MM.1S (cell line): ENCODE data around the gene TPM3.

Experiments used
- DNase-seq: peaks from one replicate; pipeline ENCODE4 v3.0.0-alpha.2; 2015
- H2AFZ ChIP-seq: fragments of 300-600 bp; sonication (generic); 2 replicates; pipeline ENCODE4 v1.6.0; 2016; ENCODE audit warnings: antibody characterized with exemption, low read length
- H3F3A ChIP-seq: fragments of 300-600 bp; sonication (generic); 2 replicates; pipeline ENCODE4 v1.6.1; 2016; ENCODE audit warnings: mild to moderate bottlenecking, antibody characterized with exemption, low read length, moderate library complexity, mixed read lengths; ENCODE audit not compliant: insufficient read depth
- H3K27ac ChIP-seq: fragments of 300-600 bp; sonication (generic); 2 replicates; pipeline ENCODE4 v1.5.1; 2016; ENCODE audit warnings: mild to moderate bottlenecking, low read length
- H3K27me3 ChIP-seq: fragments of 300-600 bp; sonication (generic); replicated peaks from 2 replicates; pipeline ENCODE4 v1.6.0; 2016; ENCODE audit warnings: low read length; ENCODE audit not compliant: insufficient read depth
- H3K36me3 ChIP-seq: fragments of 300-600 bp; sonication (generic); replicated peaks from 2 replicates; pipeline ENCODE4 v1.6.1; 2016; ENCODE audit warnings: mild to moderate bottlenecking, low read length, mixed read lengths; ENCODE audit not compliant: insufficient read depth
- H3K4me1 ChIP-seq: fragments of 300-600 bp; sonication (generic); 2 replicates; pipeline ENCODE4 v1.6.1; 2016; ENCODE audit warnings: low read length, mixed read lengths
- H3K4me2 ChIP-seq: fragments of 300-600 bp; sonication (generic); 2 replicates; pipeline ENCODE4 v1.6.0; 2016; ENCODE audit warnings: low read depth, low read length
- H3K4me3 ChIP-seq: fragments of 300-600 bp; sonication (generic); 2 replicates; pipeline ENCODE4 v1.5.1; 2016; ENCODE audit warnings: low read length, mixed read lengths
- H3K79me2 ChIP-seq: fragments of 300-600 bp; sonication (generic); 2 replicates; pipeline ENCODE4 v1.6.1; 2016; ENCODE audit warnings: mixed run types, low read length, mixed read lengths
- H3K9ac ChIP-seq: fragments of 300-600 bp; sonication (generic); 2 replicates; pipeline ENCODE4 v1.6.1; 2016; ENCODE audit warnings: low read length, mixed read lengths
- H3K9me2 ChIP-seq: fragments of 300-600 bp; sonication (generic); replicated peaks from 2 replicates; pipeline ENCODE4 v1.6.1; 2016; ENCODE audit warnings: mild to moderate bottlenecking, low read length, mixed read lengths; ENCODE audit not compliant: insufficient read depth
- H3K9me3 ChIP-seq: fragments of 300-600 bp; sonication (generic); replicated peaks from 2 replicates; pipeline ENCODE4 v1.6.1; 2016; ENCODE audit warnings: mild to moderate bottlenecking, low read length, mixed read lengths; ENCODE audit not compliant: insufficient read depth
- H4K20me1 ChIP-seq: fragments of 300-600 bp; sonication (generic); 2 replicates; pipeline ENCODE4 v1.6.1; 2016; ENCODE audit warnings: mild to moderate bottlenecking, low read length, moderate library complexity, mixed read lengths; ENCODE audit not compliant: insufficient read depth
- EZH2 ChIP-seq: fragments of 300-600 bp; sonication (generic); optimal IDR thresholded peaks from 2 replicates; pipeline ENCODE3; 2017; ENCODE audit warnings: low read depth, mild to moderate bottlenecking, antibody characterized with exemption, low read length, mixed read lengths
- EZH2phosphoT487 ChIP-seq: fragments of 300-600 bp; sonication (generic); IDR thresholded peaks from 2 replicates; pipeline ENCODE4 v1.6.1; 2018; ENCODE audit warnings: antibody characterized with exemption, low read length
- TF ChIP-seq, protein P1 (sequence below): fragments of 300-600 bp; sonication (generic); IDR thresholded peaks from 2 replicates; pipeline ENCODE4 v1.5.1; 2016; ENCODE audit warnings: antibody characterized with exemption, low read length, mixed read lengths

TPM3 gene

DNA sequence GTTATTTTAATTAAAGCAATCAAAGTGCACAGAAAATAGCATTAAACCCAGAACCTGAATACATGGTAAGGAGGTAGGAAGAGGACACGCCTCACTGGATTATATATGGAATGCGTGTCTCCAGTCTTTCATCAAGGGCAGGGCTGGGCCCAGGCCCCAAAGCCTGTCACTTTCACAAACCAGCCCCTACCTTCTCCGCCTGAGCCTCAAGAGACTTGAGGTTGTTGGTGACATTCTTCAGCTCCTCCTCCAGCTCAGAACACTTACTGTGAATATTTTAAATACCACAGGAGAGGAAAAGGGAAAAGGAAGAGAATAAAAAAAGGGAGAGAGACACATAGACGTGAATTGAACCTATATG, 20.7 kb downstream of the TPM3 start:
- peaks cover 54% of the 10 kb centered on the region for H3K36me3 ChIP-seq
- peaks cover 91% of the 10 kb centered on the region for H3K79me2 ChIP-seq
- TF ChIP-seq, protein P1, sequence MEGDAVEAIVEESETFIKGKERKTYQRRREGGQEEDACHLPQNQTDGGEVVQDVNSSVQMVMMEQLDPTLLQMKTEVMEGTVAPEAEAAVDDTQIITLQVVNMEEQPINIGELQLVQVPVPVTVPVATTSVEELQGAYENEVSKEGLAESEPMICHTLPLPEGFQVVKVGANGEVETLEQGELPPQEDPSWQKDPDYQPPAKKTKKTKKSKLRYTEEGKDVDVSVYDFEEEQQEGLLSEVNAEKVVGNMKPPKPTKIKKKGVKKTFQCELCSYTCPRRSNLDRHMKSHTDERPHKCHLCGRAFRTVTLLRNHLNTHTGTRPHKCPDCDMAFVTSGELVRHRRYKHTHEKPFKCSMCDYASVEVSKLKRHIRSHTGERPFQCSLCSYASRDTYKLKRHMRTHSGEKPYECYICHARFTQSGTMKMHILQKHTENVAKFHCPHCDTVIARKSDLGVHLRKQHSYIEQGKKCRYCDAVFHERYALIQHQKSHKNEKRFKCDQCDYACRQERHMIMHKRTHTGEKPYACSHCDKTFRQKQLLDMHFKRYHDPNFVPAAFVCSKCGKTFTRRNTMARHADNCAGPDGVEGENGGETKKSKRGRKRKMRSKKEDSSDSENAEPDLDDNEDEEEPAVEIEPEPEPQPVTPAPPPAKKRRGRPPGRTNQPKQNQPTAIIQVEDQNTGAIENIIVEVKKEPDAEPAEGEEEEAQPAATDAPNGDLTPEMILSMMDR: no peak
- TF ChIP-seq EZH2phosphoT487: no peak
- no peak for TF ChIP-seq EZH2
- H3K27ac ChIP-seq: no peak overlapping the region
- no peak overlapping the region for H2AFZ ChIP-seq
- H4K20me1 ChIP-seq: peaks cover 36% of the 10 kb centered on the region
- H3K27me3 ChIP-seq: no peaks in the 10 kb centered on the region
- H3K9me3 ChIP-seq: no peaks in the 10 kb centered on the region
- 0 out of 2 replicates have a peak, but pooled peaks cover 7% of the 10 kb centered on the region for H3K4me1 ChIP-seq
- no peak for DNase-seq
- no peak overlapping the region for H3K4me2 ChIP-seq
- no peaks in the 10 kb centered on the region for H3K9me2 ChIP-seq
- H3K4me3 ChIP-seq: no peak overlapping the region
- no peak overlapping the region for H3K9ac ChIP-seq
- H3F3A ChIP-seq: peaks cover 9% of the 10 kb centered on the region

DNA sequence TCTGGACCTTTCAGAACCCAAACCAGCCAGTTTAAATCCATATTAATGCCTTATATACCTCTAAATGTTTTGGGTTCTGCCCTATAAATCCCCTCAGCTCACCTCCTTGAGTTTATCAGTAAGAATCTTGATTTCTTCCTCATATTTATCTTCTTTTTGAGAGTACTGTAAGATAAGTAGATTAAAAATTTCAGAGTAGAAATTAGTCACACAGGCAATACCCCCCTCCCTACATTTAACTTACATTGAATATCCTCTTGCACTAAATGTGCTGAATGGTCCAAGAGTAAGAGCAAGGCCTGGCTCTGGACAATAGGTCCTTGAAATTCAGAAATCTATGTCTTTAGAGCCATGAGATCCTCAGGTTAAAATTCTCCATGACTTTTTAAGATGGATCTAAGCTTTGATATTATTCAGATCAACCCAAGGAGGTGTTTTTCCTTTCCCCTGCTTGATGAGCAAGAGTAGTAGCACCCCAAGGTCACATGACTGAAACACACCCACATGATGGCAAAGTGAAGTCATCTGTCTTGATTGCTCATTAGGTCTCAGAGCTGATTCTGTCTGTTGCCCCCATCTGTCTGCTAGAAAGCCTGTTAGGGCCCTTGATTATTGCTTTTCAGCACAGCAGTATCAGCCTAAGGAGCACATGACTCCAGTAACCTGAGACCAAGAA, 21.2 kb downstream of the TPM3 start:
- Histone ChIP-seq H3K4me3 (no peak overlapping the region), H3K27ac (no peak overlapping the region), H3K9me3 (no peaks in the 10 kb centered on the region), H3K4me2 (no peak overlapping the region), H3K36me3 (peaks cover 57% of the 10 kb centered on the region), H3K79me2 (peaks cover 91% of the 10 kb centered on the region), H3K9me2 (no peaks in the 10 kb centered on the region), H2AFZ (no peak overlapping the region), H3K9ac (no peak overlapping the region), H4K20me1 (peaks cover 31% of the 10 kb centered on the region), H3K27me3 (no peaks in the 10 kb centered on the region), H3F3A (peaks cover 9% of the 10 kb centered on the region), H3K4me1 (0 out of 2 replicates have a peak, but pooled peaks cover 5% of the 10 kb centered on the region)
- TF ChIP-seq EZH2phosphoT487 (no peak), EZH2 (no peak)
- TF ChIP-seq, protein P1: no peak
- DNase-seq: no peak

DNA sequence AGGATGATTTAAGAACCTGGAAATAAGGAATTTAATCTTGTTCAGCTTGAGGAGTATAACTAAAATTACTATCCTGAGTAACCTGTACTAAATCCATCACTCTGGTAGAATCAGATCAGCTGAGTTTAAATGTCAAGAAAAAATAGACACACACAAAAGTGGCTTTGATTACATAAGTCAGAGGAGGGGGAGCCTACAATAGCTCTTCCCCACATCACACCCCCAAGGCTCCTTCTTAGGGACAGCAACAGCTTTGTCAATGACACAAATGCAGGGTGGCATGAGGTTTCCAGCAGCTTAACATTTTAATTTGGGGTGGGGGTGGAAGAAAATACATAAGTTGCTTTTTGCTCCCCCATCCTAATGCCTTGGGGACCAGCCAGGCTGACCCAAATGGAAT, 24.4 kb downstream of the TPM3 start:
- no peak for DNase-seq
- H3K36me3 ChIP-seq: peaks cover 55% of the 10 kb centered on the region
- no peak overlapping the region for H3K9ac ChIP-seq
- H3K79me2 ChIP-seq: peaks cover 81% of the 10 kb centered on the region
- H2AFZ ChIP-seq: no peak overlapping the region
- H4K20me1 ChIP-seq: peaks cover 13% of the 10 kb centered on the region
- no peaks in the 10 kb centered on the region for H3K9me3 ChIP-seq
- no peak overlapping the region for H3K27ac ChIP-seq
- no peak overlapping the region for H3K4me3 ChIP-seq
- no peaks in the 10 kb centered on the region for H3K4me1 ChIP-seq
- TF ChIP-seq EZH2: no peak
- TF ChIP-seq EZH2phosphoT487: no peak
- TF ChIP-seq, protein P1: no peak
- no peaks in the 10 kb centered on the region; the same call in 1 of the 2 replicates for H3F3A ChIP-seq
- H3K4me2 ChIP-seq: no peak overlapping the region
- H3K9me2 ChIP-seq: no peaks in the 10 kb centered on the region
- H3K27me3 ChIP-seq: no peaks in the 10 kb centered on the region
